BLaER1 (cell line): ENCODE measurements around the gene SUPT4H1.

ENCODE experiments used
- H3K27ac ChIP-seq: shearing (Covaris generic); formaldehyde crosslinking; 2 replicates; pipeline ENCODE4 v1.8.1; 2022
- H3K27me3 ChIP-seq: shearing (Covaris generic); formaldehyde crosslinking; 2 replicates; pipeline ENCODE4 v1.8.1; 2022
- H3K36me3 ChIP-seq: shearing (Covaris generic); formaldehyde crosslinking; 2 replicates; pipeline ENCODE4 v1.8.1; 2022
- H3K4me1 ChIP-seq: shearing (Covaris generic); formaldehyde crosslinking; 2 replicates; pipeline ENCODE4 v1.8.1; 2022
- H3K4me2 ChIP-seq: shearing (Covaris generic); formaldehyde crosslinking; 2 replicates; pipeline ENCODE4 v1.8.1; 2022
- H3K4me3 ChIP-seq: shearing (Covaris generic); formaldehyde crosslinking; 2 replicates; pipeline ENCODE4 v1.8.1; 2022
- H3K9ac ChIP-seq: shearing (Covaris generic); formaldehyde crosslinking; 2 replicates; pipeline ENCODE4 v1.8.1; 2022
- H3K9me3 ChIP-seq: shearing (Covaris generic); formaldehyde crosslinking; 2 replicates; pipeline ENCODE4 v1.8.1; 2022
- H4K20me1 ChIP-seq: shearing (Covaris generic); formaldehyde crosslinking; 2 replicates; pipeline ENCODE4 v1.8.1; 2022
- Cebpa-rat ChIP-seq: shearing (Covaris generic); IDR thresholded peaks from 2 replicates; pipeline ENCODE4 v1.8.1; 2022

Gene SUPT4H1

DNA sequence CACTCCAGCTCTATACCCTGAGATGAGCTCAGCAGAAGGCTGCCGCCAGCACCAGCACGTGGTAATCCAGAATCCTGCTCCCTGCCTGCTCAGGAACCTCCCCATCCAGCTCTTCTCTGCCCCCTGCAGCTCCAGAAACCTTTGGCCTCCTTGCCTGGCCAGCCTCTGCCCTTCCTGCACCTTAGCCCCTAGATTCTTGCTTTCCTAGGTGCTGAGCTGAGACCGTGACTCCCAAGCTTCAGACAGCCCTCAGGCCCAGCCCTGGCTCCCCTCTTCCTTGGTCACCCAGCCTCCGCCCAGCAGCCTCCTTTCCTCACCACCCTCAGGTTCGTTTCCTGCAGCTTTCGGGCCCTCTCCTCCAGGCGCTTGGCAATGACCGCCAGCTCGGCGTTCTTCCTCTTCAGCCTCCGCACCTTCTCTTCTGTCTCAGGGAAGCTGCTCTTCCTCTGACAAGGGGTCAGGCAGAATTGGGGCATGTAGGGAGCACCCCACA, 26.0 kb downstream of the SUPT4H1 start:
- H3K9me3 ChIP-seq = no peaks in the 10 kb centered on the region; the same call in 1 of the 2 replicates
- H3K27ac ChIP-seq = peak overlapping the region; percentile 100
- H3K36me3 ChIP-seq = peaks cover 37% of the 10 kb centered on the region
- H3K27me3 ChIP-seq = peaks cover 9% of the 10 kb centered on the region; the same call in 1 of the 2 replicates
- peaks cover 72% of the 10 kb centered on the region for H3K4me1 ChIP-seq
- TF ChIP-seq Cebpa-rat = no peak
- H3K4me2 ChIP-seq = peak overlapping the region; percentile 100
- peak overlapping the region; percentile 100 for H3K9ac ChIP-seq
- H4K20me1 ChIP-seq = peaks cover 68% of the 10 kb centered on the region
- H3K4me3 ChIP-seq = peak overlapping the region; percentile 96

DNA sequence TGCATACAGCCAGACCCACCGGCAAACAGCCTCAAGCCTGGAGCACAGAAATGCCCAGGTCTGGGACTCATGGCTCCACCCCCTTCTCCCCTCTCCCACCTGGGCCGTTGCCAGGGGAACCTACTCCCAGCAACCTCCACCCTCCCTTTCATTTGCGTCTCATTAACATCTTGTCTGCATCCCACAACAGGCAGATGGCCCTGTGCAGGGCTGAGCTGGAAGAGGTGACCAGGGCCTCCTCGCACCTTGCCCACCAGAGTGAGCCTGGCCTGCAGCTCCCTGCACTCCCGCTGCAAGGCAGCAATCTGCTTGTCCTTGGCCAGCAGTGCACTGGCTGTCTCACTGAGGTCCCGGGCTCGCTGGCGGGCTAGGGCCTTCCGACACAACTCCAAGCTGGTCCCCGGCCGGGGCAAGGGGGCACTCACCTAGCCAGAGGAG, 26.7 kb downstream of the SUPT4H1 start:
- Histone ChIP-seq H3K9me3 (no peaks in the 10 kb centered on the region), H4K20me1 (peaks cover 61% of the 10 kb centered on the region), H3K27me3 (peaks cover 9% of the 10 kb centered on the region; the same call in 1 of the 2 replicates), H3K27ac (peak overlapping the region; percentile 83; the same call in 1 of the 2 replicates), H3K36me3 (peaks cover 37% of the 10 kb centered on the region), H3K9ac (peak overlapping the region; percentile 82; the same call in 1 of the 2 replicates), H3K4me1 (peaks cover 74% of the 10 kb centered on the region), H3K4me2 (peak overlapping the region; percentile 100), H3K4me3 (peak overlapping the region; percentile 96)
- TF ChIP-seq Cebpa-rat = no peak

DNA sequence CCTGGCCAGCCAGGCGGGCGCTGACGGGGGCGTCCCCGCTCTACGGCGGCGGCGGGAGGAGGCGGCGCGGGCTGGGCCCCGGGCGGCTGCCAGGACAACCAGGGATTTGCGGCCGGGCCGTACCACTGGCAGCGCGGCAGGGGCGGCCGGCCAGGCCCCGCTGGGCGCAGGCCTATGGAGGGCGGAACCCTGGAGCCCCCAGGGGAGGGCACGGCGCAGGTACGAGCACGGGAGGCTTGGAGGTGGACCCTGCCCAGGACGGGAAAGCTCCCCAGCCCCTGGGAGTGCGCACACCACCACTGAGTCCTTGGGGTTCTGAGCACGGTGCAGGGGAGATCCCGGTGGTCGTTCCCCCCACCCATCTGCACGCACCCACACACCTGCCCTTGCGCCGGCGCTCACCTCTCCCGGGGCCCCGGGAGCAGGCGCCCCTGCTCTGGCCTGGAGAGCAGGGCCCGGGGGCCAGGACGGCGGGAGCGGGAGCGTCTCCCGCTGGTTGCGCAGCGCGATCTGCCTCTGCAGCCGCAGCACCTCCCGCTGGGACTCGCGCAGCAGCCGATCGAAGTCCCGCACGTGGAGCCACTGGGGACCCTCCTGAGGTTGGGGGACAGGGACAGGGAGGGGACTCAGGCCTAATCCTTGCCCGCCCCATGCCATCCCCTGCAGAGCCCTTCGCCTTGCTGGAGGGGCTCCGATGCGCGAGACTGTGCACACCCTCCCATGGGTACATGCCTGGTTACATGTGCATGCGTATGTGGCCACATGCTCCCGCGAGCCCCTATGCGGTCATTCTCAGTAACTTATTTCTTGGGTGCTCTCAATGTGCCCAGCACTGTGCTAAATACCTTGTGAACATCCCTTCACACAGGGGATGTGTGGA, 27.4 kb downstream of the SUPT4H1 start:
- Histone ChIP-seq H3K9me3 (no peaks in the 10 kb centered on the region), H3K9ac (peak overlapping the region; percentile 82), H3K4me2 (peak overlapping the region; percentile 100), H3K4me3 (peak overlapping the region; percentile 96), H3K4me1 (peaks cover 74% of the 10 kb centered on the region), H4K20me1 (peaks cover 54% of the 10 kb centered on the region), H3K27me3 (peaks cover 9% of the 10 kb centered on the region; the same call in 1 of the 2 replicates), H3K27ac (peak overlapping the region; percentile 83), H3K36me3 (peaks cover 38% of the 10 kb centered on the region)
- no peak for TF ChIP-seq Cebpa-rat

DNA sequence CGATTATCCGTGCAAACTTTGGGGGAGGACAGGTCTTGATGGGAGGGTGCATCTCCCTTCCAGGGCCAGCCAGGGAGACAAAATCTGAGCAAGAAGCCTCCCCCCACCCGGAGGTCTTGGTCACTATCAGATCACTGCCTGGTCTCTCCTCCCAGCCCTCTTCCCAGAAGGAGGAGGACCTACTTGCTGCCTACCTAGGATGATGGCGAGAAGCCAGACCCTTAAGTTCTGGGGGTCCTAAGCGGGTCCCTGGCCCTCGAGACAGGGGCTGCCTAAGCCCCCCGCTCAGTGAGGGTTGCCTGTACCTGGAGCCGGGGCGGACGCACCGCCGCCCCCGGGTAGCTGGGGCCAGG, 28.0 kb downstream of the SUPT4H1 start:
- no peak for TF ChIP-seq Cebpa-rat
- Histone ChIP-seq H3K9me3 (no peaks in the 10 kb centered on the region), H3K4me1 (peaks cover 77% of the 10 kb centered on the region), H3K36me3 (peaks cover 43% of the 10 kb centered on the region), H3K9ac (peak overlapping the region; percentile 82), H3K27ac (peak overlapping the region; percentile 83), H3K4me2 (peak overlapping the region; percentile 100), H4K20me1 (peaks cover 48% of the 10 kb centered on the region), H3K27me3 (peaks cover 9% of the 10 kb centered on the region; the same call in 1 of the 2 replicates), H3K4me3 (peak overlapping the region; percentile 96)

DNA sequence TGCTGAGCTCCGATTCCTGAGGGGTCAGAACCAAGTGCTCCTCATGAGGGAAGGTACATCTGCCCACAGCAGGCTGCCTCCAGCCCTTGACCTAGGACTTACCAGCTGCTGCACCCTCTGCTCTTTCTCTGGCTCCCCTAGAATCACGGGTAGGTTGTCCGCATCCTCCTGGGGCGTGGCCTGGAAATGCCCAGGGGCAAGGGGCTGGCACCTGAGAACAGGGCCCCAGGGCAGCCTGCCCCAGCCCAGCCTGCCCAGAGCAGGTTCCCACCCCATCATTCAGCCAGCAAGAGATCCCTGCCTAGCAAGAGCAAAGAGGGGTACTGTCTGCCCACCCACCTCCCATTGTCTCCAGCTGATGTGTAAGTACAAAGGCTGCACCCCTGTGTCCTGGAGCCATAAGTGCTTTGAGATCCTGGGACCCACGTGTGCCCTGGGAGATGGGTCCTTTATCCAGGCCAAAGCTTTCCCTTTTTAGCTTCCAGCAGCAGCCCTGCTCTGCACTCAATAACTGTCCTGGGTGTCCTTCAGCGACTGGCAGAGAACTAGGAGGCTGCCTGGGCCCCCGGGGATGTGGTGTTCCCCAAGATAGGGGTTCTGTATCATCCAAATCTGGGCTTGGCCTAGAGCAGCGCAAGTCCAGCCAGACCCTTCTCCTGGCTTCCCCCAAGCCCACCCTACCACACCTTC, 28.5 kb downstream of the SUPT4H1 start:
- no peaks in the 10 kb centered on the region for H3K9me3 ChIP-seq
- peak overlapping the region; percentile 82 for H3K9ac ChIP-seq
- H3K36me3 ChIP-seq = peaks cover 48% of the 10 kb centered on the region
- no peak for TF ChIP-seq Cebpa-rat
- peaks cover 44% of the 10 kb centered on the region for H4K20me1 ChIP-seq
- peaks cover 9% of the 10 kb centered on the region; the same call in 1 of the 2 replicates for H3K27me3 ChIP-seq
- H3K4me3 ChIP-seq = peak overlapping the region; percentile 96
- peak overlapping the region; percentile 100 for H3K4me2 ChIP-seq
- peaks cover 82% of the 10 kb centered on the region for H3K4me1 ChIP-seq
- H3K27ac ChIP-seq = peak overlapping the region; percentile 83; the same call in 1 of the 2 replicates

DNA sequence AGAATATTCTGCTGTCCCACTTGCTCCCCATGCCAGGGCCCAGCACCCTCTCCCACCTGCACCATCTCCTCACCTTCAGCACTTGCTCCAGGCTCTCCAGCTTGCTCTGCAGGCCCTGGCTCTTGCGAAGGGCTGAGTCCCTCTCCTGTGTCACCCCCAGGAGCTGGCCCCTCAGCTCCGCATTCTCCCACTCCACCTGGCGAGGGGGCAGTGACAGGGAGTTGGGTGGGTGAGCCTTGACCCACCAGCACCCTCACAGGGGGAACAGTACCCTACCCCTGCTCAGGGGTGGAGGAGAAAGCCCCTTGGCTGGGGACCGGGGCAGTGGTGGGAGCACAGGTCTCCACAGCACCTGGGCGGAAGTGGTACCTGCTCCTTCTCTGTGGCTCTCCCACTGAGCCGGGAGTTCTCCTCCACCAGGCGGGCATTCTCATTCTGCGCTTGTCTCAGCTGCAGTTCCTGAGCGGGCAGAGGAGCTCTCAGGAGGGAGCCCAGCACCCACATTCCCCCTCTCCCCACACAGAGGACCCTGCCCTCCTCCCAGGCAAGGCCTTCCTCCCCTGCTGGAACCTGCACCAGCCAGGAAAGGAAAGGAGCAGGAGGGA, 29.3 kb downstream of the SUPT4H1 start:
- peaks cover 36% of the 10 kb centered on the region for H4K20me1 ChIP-seq
- H3K4me2 ChIP-seq = no peak overlapping the region; the same call in 1 of the 2 replicates
- H3K4me1 ChIP-seq = peaks cover 82% of the 10 kb centered on the region
- peaks cover 9% of the 10 kb centered on the region; the same call in 1 of the 2 replicates for H3K27me3 ChIP-seq
- no peak for TF ChIP-seq Cebpa-rat
- H3K36me3 ChIP-seq = peaks cover 52% of the 10 kb centered on the region
- no peak overlapping the region for H3K9ac ChIP-seq
- no peaks in the 10 kb centered on the region for H3K9me3 ChIP-seq
- H3K27ac ChIP-seq = peak overlapping the region; percentile 23; the same call in 1 of the 2 replicates
- H3K4me3 ChIP-seq = no peak overlapping the region

DNA sequence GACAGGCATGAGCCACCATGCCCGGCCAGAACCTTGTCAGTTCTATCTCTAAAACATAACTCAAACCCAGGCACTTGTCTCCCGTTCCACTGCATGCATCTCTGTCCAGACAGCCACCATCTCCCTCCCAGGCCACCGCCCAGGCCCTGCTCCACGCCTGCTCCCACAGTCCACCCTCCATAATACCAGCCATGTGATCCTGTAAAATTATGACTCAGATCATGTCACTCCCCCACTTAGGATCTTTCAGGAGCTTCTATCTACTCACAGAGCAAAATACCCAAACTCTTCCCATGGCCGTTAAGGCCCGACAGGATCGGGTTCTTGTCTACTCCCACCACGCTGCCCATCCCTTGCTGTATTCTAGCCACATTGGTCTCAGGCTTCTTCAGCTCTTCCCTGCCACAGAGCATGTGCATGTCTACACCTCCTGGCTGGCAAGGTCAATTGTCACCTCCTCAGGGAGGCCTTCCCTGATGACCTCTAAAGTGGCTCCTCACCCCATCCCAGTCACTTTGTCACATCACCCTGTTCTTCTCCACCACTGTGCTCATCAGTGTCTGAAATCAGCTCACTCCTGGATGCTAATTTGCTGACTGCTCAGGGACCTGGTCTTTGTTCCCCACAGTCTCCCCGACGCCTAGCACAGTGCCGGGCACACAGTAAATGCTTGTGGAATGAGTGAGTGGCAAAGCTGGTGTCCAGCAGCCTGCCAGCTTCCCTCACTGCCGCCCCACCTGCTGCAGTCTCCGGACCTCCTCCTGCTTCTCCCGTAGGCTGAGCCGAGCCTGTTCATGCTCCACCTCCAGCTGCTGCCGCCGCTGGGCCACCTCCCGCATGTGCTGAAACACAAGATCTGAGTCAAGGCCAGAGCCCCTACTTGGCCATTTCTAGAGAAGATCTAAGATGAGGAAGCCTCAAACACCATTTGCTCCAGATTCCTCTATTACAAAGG, 30.2 kb downstream of the SUPT4H1 start:
- Histone ChIP-seq H4K20me1 (peaks cover 28% of the 10 kb centered on the region), H3K27me3 (peaks cover 9% of the 10 kb centered on the region; the same call in 1 of the 2 replicates), H3K27ac (no peak overlapping the region; the same call in 1 of the 2 replicates), H3K4me1 (peaks cover 82% of the 10 kb centered on the region), H3K36me3 (peaks cover 52% of the 10 kb centered on the region), H3K9me3 (no peaks in the 10 kb centered on the region), H3K9ac (no peak overlapping the region), H3K4me3 (no peak overlapping the region), H3K4me2 (peak overlapping the region; percentile 14; the same call in 1 of the 2 replicates)
- no peak for TF ChIP-seq Cebpa-rat

DNA sequence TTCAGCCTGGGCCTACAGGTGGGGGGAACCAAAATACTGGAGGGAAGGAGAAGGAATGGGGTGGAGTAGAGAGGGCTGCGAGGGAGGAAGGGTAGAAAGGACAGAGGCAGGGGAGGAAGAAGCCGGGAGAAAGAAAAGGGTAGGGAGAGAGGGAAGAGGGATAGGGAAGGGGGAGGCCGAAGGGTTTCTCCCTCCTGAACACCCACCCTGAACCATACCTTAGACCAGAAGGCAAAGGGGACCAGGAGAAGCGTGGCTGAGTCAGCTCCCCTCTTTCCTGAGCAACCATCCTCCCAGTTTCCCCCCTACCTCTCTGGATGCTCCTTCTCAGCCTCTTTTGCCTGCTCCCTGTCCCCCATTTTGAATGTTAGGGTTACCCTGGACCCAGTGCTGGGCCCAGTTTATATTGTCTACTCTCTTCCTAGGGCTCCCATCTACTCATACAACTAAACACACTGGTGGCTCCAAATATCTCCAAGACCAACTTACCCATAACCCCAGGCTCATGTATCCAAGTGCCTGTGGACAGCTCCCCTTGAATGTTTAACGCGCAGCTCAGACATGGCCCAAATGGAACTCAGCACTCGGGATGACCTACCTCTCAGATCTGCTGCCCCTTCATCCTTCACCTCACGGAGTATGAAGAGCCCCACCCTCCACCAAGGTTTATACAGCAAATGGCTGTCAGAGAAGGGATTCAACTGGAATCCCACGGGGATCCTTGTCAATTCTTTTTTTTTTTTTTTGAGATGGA, 31.3 kb downstream of the SUPT4H1 start:
- peaks cover 18% of the 10 kb centered on the region for H4K20me1 ChIP-seq
- TF ChIP-seq Cebpa-rat = no peak
- H3K4me2 ChIP-seq = peak overlapping the region; percentile 14; the same call in 1 of the 2 replicates

More for the DNA sequence above, 31.3 kb downstream of the SUPT4H1 start:
- peaks cover 78% of the 10 kb centered on the region for H3K4me1 ChIP-seq
- H3K36me3 ChIP-seq = peaks cover 63% of the 10 kb centered on the region
- H3K9me3 ChIP-seq = no peaks in the 10 kb centered on the region
- no peak overlapping the region for H3K4me3 ChIP-seq
- peaks cover 9% of the 10 kb centered on the region; the same call in 1 of the 2 replicates for H3K27me3 ChIP-seq
- no peak overlapping the region for H3K9ac ChIP-seq
- H3K27ac ChIP-seq = no peak overlapping the region
